ENCODE measurements around the gene MRPL40. TPM values are rescaled to one million over a fixed set of nuclear protein-coding genes. Genes with fewer than 3 reads are reported as not detected.

The MRPL40 gene
- 19.8 and 23.0 TPM in 2 replicates for total RNA-seq

GRCh38 chr22:19432133-19432851 is at the start of gene MRPL40:
TSS of gene MRPL40 (plus strand) at chr22:19432545. CDS start at chr22:19432555, 10 bp downstream.
- intact Hi-C loops (cut with micrococcal nuclease), result loop anchor here (1.0 to 5.0 kb wide), 6 partner anchors 15 to 425 kb away; partner anchors contain the start of genes C22orf39, CDC45, DGCR2 and ESS2

GRCh38 chr22:19383292-19383691 is 49.1 kb upstream of the MRPL40 start:
- intact Hi-C loops (cut with micrococcal nuclease), result no loop called here

- intact Hi-C loops (cut with micrococcal nuclease), result no loop called here
Measured at GRCh38 chr22:19385221-19385906, 47.0 kb upstream of the MRPL40 start.

GRCh38 chr22:19386248-19386647 is 46.1 kb upstream of the MRPL40 start:
- intact Hi-C loops (cut with micrococcal nuclease), result no loop called here

- intact Hi-C loops (cut with micrococcal nuclease), result no loop called here
Measured at GRCh38 chr22:19387038-19387437, 45.3 kb upstream of the MRPL40 start.

- intact Hi-C loops (cut with micrococcal nuclease), result no loop called here
Measured at GRCh38 chr22:19387575-19387974, 44.8 kb upstream of the MRPL40 start.

GRCh38 chr22:19393704-19394103 is 38.6 kb upstream of the MRPL40 start:
- intact Hi-C loops (cut with micrococcal nuclease), result no loop called here

GRCh38 chr22:19394274-19395050 is 37.9 kb upstream of the MRPL40 start:
- intact Hi-C loops (cut with micrococcal nuclease), result no loop called here

- intact Hi-C loops (cut with micrococcal nuclease), result no loop called here
Measured at GRCh38 chr22:19395276-19395675, 37.1 kb upstream of the MRPL40 start.

- intact Hi-C loops (cut with micrococcal nuclease), result no loop called here
Measured at GRCh38 chr22:19396561-19396933, 35.8 kb upstream of the MRPL40 start.

- intact Hi-C loops (cut with micrococcal nuclease), result no loop called here
Measured at GRCh38 chr22:19396934-19397733, 35.2 kb upstream of the MRPL40 start.

GRCh38 chr22:19397734-19398104 is 34.6 kb upstream of the MRPL40 start:
- intact Hi-C loops (cut with micrococcal nuclease), result no loop called here

- intact Hi-C loops (cut with micrococcal nuclease), result no loop called here
Measured at GRCh38 chr22:19398206-19398605, 34.1 kb upstream of the MRPL40 start.

GRCh38 chr22:19398652-19399051 is 33.7 kb upstream of the MRPL40 start:
- intact Hi-C loops (cut with micrococcal nuclease), result no loop called here

- intact Hi-C loops (cut with micrococcal nuclease), result loop anchor here (10.0 kb wide), 1 partner anchor 234 kb away; no protein-coding TSS in a partner anchor
Measured at GRCh38 chr22:19400881-19401280, 31.5 kb upstream of the MRPL40 start.

GRCh38 chr22:19401483-19401882 is 30.9 kb upstream of the MRPL40 start:
- intact Hi-C loops (cut with micrococcal nuclease), result loop anchor here (10.0 kb wide), 1 partner anchor 233 kb away; no protein-coding TSS in a partner anchor

- intact Hi-C loops (cut with micrococcal nuclease), result loop anchor here (10.0 kb wide), 1 partner anchor 232 kb away; no protein-coding TSS in a partner anchor
Measured at GRCh38 chr22:19402642-19403191, 29.6 kb upstream of the MRPL40 start.

- intact Hi-C loops (cut with micrococcal nuclease), result loop anchor here (10.0 kb wide), 1 partner anchor 230 kb away; no protein-coding TSS in a partner anchor
Measured at GRCh38 chr22:19404676-19405075, 27.7 kb upstream of the MRPL40 start.

GRCh38 chr22:19405133-19405532 is 27.2 kb upstream of the MRPL40 start:
- intact Hi-C loops (cut with micrococcal nuclease), result loop anchor here (10.0 kb wide), 1 partner anchor 230 kb away; no protein-coding TSS in a partner anchor

- intact Hi-C loops (cut with micrococcal nuclease), result loop anchor here (10.0 kb wide), 1 partner anchor 229 kb away; no protein-coding TSS in a partner anchor
Measured at GRCh38 chr22:19405652-19406051, 26.7 kb upstream of the MRPL40 start.

Data from T-helper 1 cell treated with Interleukin-12 subunit alpha and Interleukin-12 subunit beta and Interleukin-4 antibody, amounts not matched to agents 30 ng/mL and 1 ng/mL, for 36 hours (primary cell).